CD4-positive, alpha-beta T cell treated with Interleukin-2 at 100 ng/mL for 4 hours (primary cell): Measurements from ENCODE around the gene MTSS2.

ENCODE experiments used
- DNase-seq: peaks from one replicate; pipeline ENCODE4 v3.0.0-alpha.2; 2020; ENCODE audit warnings: low spot score

The MTSS2 gene

GRCh38 chr16:70715055-70715858 is 29.4 kb upstream of the MTSS2 start:
- DNase-seq: no peak

- no peak for DNase-seq
These were observed 28.8 kb upstream of the MTSS2 start for GRCh38 chr16:70714581-70715054.

DNA sequence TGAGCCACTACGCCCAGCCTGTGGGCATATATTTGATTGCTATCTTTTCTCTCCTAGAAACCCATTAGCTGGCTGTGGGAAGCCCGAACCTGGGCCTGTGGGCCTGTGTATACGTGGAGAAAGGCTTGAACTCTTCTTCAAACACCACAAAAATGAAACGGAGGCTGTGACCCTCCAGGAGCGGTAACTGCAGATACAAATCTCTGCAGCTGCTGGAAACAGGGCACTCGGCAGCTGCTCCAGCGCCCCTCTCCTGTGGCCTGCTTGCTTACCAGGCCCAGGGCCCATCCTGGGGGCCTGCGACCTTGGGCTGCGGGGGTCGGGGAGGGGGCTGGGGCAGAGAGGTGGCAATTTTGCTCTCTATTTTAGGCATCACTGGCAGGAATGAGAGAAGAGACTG is 28.0 kb upstream of the MTSS2 start:
- no peak for DNase-seq

- no peak for DNase-seq
These were observed 27.5 kb upstream of the MTSS2 start for GRCh38 chr16:70713342-70713741.

DNA sequence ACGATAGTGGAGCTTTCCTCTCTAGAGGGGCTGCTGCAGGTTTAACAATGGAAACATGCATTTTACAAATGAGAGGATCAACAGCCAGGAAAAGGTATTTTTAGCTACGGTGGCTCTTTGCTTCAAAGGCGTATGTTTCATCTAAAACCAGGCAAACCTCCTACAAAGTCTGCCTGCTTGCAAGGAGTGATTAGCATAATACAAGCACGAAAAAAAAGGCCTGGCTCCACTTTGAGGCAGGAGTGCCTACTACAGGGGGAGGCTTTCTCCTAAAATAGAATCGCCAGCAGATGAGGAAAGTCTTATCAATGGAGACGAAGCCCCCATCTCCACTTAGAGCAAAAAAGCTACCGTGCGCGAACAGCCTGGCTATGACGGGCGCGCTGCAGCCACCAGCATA is 27.1 kb upstream of the MTSS2 start:
- no peak for DNase-seq

DNA sequence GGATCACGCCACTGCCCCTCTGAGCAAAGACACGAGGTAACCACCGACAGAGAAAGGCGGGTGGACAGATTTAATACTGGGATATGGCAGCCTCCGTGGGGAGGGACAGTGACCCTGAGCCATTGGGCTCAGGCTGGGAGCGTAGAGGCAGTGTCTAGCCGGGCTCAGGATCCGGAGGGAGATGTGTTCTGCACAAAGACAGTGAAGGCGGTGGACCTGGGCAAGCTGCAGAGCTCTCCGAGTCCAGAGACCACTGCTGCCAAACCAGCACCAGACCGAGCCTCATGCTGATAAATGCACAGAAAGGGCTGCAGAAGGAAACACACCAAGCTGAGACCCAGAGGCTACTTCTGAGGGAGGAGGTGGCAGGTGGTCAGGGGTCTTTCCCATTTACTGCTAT is 26.5 kb upstream of the MTSS2 start:
- no peak for DNase-seq

DNA sequence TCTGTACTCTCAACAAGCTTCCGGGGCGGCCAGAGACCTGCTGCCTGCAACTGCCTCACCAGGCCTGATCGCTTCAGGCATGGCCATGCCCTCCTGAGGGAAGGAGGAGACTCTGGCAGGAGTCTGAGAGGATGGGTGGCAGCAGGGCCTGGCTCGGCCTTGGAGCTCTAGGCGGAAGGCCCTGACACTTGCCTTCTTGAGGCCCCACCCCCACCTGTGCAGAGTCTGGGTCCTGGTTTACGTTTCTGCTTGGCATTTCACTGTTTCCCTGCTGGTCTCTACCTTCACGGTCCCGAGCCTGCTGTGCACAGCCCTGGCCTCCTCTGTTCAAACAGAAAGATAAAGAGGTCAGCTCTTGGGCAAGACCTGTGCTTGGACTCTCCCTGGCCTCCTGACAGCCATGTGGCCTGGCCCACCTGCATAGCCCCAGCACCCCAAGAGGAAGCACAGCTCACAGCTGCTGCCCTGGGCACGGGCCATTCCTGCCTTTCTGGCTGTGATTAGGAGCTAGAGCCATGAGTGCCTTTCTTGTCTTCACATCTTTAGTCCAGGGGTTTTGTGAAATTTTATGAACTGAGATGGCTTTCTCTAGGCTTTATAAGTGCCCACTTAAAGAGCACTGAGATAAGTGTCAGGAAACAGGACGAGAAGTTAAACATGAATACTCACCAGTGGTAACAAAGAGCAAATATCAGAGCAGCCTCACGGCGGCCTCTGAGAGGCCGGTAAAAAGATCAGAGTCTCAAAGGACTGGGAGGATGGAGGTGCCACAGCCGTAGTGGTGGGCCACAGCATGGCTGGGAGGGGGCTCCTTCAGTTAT is 25.6 kb upstream of the MTSS2 start:
- no peak for DNase-seq

- DNase-seq: no peak
These were observed 24.8 kb upstream of the MTSS2 start for GRCh38 chr16:70710422-70711210.

DNA sequence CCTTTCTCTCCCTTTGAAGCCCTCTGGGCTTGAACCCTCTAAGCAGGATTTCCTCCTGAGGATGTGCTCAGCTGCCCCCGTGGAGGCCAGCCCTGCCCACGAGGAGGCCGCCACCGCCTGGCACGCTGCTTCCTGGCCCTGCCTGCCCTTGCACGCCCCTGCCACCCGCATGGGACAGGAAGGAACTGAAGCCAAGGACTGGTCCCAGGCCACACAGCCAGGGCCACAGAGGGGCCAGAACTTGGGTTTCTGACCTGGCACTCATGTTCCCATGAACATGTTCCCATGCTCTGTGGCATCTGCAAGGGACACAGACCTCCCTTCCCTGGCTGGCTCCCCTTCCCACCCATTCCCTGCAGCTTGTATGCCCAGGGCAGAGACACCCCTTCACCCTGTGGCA is 24.1 kb upstream of the MTSS2 start:
- DNase-seq: no peak

- DNase-seq: no peak
These were observed 23.6 kb upstream of the MTSS2 start for GRCh38 chr16:70709457-70709856.

DNA sequence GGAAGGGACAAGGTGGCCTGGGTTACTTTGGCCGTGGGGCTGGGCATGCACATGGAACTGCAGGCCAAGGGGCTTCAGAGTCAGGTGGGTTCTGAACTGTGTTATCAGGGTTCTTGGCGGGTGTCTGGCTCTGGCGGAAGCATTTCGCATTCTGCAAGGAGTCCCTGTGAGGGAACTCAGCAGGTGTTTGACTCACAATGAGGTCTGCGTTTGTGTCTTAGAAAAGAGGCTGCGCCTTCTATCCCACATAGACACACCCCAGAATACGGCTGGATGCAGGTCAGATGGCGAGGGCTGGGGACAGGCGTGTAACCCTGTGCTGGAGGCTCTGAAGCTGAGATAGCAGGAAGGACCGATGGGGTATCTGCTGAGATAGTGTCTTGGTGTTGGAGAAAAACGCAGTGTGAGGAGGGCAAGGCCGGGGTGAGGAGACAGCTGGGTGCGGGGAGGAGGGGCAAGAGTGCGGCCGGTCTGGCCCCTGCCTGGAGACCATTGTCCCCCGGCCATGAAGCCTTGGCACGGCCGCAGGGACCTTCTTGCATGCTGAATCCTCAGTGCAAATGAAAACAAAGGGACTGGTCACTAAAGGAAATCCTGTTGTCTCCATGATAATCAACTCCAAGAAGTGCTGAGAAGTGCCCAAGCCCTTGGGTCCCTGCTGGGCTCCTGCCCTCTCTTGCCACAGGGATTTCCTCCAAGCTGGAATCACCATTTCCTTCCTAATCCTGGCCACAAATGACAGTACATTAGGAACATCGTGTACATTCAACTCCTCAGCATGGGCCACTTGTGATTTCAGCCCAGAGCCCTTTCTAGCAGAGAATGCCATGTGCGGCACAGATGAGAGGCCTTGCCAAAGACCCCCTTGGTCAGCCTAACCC is 22.8 kb upstream of the MTSS2 start:
- DNase-seq: no peak

DNA sequence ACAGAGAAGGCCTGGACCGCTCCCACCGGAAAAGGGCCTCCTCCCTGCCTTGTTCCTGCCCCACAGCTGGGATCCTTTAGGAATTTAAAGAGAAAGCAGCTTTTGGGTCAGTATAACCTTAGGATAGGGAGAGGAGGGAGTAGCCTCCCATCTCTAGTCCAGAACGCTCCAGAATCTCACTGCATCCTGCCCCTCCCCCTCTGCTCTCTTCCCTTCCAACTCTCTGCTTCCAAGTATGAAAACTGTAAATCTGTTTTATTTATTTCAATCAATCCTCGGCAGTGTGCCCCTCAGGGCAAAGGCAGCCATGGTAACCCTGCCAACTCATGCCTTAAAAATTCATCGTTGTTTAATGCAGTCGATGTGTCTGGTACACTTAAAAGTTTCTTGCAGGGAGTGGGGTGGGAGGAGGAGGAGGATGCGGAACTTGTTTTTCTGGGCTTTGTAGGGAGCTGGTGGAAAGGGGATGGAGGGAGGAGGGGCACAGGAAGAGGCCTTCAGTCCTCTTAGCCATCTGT is 21.2 kb upstream of the MTSS2 start:
- no peak for DNase-seq

DNA sequence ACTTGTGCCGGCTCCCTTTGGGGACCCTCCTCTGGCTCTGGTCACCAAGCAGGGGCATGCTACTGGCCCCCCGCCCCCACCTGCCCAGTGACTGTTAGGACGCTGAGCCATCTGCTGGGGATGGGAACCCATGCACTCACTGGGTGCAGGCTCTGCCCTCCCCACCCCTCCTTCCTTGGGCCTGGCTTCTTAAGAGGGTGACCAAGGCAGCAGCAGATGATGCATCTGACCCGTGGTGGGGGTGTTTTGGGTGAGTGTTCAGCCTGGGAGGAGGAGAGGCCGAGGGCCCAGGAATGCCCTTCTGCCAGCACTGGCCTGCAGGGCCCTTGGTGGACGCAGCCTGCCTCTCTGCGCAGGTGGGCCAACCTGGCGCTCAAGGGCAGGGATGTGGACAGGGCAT is 19.2 kb upstream of the MTSS2 start:
- DNase-seq: no peak

- DNase-seq: no peak
These were observed 18.7 kb upstream of the MTSS2 start for GRCh38 chr16:70704586-70704985.

GRCh38 chr16:70703835-70704381 is 18.1 kb upstream of the MTSS2 start:
- no peak for DNase-seq

DNA sequence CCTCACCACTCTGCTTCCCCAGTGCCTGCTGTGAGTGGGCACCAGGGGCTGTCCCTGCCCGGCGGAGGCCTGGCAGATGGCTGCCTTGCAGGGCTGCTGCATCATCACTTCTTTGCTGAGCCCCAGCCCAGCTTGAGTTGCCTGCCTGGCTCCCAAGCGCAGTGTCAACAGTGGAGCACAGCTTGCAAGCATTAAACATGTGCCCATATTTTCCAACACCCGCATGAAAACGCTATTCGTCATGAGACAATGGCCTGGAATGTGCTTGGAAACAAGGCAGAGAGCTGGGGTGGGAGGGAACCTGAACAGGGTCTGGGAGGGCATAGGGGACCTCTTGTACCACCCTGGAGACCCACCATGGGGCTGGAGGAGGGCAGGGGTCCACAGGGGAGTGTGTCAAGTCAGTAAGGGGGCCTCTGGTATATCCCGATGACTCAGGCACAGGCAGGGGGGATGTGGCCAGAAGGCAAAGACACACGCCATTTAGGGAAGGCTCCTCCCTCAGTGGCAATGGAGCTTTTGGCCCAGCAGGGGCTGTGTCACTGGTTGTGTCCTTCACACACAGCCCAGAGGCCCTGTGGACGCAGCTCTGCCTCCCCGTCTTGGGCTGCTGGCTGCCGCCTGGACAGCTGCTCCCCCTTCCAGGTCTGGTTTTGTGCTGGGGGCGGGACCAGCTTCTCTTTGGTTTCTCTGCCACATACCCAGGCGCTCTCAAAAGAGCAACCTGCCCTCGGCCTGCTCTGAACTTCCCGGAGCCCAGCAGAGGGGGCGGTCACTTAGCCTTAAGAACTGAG is 17.4 kb upstream of the MTSS2 start:
- no peak for DNase-seq

DNA sequence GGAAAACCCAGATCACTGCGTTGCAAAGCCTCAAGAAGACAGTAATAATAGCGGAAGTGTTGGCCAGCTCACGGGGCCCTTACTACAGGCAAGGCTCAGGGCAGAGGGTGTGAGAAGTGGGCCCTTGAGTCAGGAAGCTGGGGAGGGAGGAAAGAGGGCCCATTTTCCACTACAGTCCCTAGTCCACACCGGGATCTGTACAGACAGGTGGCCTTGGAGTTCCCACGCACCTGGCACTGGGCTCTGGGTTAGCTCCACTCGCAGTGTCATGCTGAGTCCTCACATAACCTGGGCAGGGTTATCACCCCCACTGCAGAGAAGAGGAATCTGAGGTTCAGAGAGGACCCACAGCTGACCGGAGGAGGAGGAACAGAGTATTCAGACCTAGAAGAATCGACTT is 16.8 kb upstream of the MTSS2 start:
- DNase-seq: no peak

- DNase-seq: no peak
These were observed 16.1 kb upstream of the MTSS2 start for GRCh38 chr16:70701998-70702397.

- DNase-seq: no peak
These were observed 15.7 kb upstream of the MTSS2 start for GRCh38 chr16:70701596-70701995.

DNA sequence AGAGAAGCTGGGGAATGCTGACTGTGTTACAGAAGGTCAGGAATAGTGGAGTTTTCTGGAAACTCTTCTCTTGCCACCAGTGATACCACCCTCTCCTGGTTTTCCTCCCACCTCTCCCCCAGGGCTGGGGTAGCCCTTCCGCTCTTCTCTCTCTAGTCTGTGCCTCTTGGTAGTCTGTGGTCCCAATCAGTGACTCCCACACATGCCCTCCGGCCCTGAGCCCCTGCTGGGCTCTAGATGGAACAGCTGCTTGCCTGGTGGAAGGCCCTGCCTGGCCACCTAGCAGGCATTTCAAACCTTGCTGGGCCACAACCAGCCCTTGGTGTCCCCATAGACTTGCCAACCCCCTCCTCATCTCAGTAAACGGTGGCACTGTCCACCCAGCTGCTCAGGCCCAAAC is 15.2 kb upstream of the MTSS2 start:
- no peak for DNase-seq
